HG03095 (cell line): Measurements from ENCODE around the gene NFASC.

ENCODE experiments used
- ATAC-seq: cut with Tn5 transposase; IDR thresholded peaks from one replicate; pipeline ENCODE4 v1.9.1; 2021; ENCODE audit warnings: moderate library complexity; ENCODE audit not compliant: unreplicated experiment

The NFASC gene

DNA sequence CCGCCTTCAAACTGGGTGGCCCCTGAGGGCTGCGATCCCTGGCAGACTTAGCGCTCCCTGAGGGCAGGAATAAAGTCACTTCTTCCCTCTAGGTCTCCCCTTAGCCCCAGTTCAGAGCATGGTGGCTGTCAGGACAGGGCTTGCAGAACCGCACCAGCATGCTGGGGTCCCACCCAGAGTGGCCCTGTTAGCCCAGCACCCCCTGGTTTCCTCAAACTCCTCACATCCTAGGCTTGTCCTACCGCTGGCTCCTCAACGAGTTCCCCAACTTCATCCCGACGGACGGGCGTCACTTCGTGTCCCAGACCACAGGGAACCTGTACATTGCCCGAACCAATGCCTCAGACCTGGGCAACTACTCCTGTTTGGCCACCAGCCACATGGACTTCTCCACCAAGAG, 188.2 kb downstream of the NFASC start:
- no peak for ATAC-seq

- no peak for ATAC-seq
These were observed 189.0 kb downstream of the NFASC start for GRCh38 chr1:205059660-205060059.

- ATAC-seq: no peak
These were observed 190.1 kb downstream of the NFASC start for GRCh38 chr1:205060746-205061145.

GRCh38 chr1:205061227-205061626, 190.6 kb downstream of the NFASC start:
- ATAC-seq: no peak

GRCh38 chr1:205061665-205062069, 191.0 kb downstream of the NFASC start:
- no peak for ATAC-seq

DNA sequence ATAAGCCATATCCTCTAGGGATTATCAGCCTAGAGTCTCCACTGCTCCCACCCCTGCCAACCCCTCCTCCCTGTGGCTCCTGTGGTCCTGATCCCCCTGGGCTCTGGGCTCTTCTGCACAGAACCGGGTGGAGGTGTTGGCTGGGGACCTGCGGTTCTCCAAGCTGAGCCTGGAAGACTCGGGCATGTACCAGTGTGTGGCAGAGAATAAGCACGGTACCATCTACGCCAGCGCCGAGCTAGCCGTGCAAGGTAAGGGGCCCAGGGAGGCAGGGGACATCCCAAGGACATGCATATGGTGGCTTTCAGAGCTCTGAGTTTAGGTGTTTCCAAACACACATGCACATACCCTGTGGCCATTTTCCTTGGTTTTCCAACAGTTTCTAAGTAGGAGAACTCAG, 191.7 kb downstream of the NFASC start:
- ATAC-seq: no peak

DNA sequence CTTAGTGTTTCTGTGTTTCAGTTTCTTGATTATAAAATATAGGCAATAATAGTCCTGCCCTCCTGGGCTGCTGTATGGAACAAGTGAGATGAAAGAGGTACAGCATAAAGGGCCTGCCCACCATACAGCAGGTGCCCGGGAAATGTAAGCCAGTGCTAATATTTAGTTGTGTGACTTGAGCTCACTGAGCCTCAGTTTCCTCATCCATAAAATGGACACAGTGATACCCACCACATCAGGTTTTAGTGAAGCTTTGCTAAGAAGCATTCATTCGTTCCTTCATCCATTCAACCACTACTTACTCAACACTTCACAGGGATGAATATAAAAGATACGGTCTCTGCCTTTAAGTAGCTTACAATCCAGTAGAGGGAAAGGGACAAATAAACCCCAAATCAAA, 192.2 kb downstream of the NFASC start:
- no peak for ATAC-seq

DNA sequence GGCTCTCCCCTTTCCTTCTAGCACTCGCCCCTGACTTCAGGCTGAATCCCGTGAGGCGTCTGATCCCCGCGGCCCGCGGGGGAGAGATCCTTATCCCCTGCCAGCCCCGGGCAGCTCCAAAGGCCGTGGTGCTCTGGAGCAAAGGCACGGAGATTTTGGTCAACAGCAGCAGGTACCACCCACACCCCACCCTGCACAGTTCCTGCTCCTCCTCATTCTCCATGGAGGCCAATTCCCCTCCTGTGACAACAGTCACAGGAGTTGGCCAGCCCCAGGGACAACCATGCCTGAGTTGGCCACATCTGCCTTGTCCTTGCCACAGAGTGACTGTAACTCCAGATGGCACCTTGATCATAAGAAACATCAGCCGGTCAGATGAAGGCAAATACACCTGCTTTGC, 193.6 kb downstream of the NFASC start:
- no peak for ATAC-seq

GRCh38 chr1:205064741-205065316, 194.2 kb downstream of the NFASC start:
- ATAC-seq: no peak

GRCh38 chr1:205065666-205066065, 195.0 kb downstream of the NFASC start:
- ATAC-seq: no peak

DNA sequence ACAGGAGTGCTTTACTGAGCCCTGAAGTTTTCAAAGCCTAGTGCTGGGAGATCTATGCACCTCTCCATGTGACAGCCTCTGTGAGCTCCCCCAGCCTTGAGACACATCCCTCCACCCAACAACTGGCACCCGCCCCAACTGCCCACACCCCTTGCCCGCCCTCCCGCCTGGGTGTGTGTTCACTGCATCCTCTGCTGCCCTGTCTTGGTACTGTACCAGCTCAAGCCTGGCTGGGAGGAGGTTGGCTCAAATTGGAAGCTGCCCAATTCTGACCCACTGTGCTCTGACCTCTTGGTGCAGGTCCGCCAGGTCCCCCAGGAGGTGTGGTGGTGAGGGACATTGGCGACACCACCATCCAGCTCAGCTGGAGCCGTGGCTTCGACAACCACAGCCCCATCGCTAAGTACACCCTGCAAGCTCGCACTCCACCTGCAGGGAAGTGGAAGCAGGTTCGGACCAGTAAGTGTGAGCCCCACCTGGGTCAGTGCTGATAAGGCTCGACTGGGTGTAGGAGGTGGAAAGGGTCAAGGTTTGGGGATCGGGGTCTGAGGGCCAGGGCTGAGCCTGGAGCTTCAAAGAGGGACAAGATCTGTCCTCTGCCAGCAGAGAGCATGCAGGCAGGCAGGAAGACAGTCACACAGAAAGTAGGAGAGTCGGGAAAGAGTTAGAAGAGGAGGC, 195.6 kb downstream of the NFASC start:
- no peak for ATAC-seq

- ATAC-seq: no peak
These were observed 196.4 kb downstream of the NFASC start for GRCh38 chr1:205067031-205067430.

- no peak for ATAC-seq
These were observed 197.3 kb downstream of the NFASC start for GRCh38 chr1:205068001-205068400.

GRCh38 chr1:205068457-205069040, 197.9 kb downstream of the NFASC start:
- ATAC-seq: no peak

DNA sequence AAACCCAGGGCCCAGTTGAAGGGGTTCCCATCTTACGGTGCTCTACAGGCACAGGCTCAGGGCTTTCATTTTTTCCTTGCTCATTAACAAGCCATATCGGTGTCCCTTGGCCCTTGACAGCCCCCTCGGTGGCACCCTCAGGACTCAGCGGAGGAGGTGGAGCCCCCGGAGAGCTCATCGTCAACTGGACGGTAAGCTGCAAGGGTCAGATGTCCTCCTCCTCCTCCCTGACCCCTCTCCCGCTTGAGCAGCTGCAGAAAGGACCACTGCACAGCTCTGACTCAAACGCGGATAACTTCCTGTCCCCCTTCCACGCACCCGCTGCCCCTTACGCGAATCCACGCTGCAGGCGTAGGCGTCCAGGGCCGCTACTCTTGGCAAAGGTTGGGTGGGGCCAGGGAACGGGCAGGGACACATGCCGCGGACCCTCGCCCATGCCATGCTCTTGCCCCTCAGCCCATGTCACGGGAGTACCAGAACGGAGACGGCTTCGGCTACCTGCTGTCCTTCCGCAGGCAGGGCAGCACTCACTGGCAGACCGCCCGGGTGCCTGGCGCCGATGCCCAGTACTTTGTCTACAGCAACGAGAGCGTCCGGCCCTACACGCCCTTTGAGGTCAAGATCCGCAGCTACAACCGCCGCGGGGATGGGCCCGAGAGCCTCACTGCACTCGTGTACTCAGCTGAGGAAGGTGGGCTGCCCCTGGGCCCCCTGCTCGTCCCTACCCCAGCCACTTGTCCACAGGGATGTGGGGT, 198.9 kb downstream of the NFASC start:
- ATAC-seq: no peak

GRCh38 chr1:205071028-205071409, 200.4 kb downstream of the NFASC start:
- no peak for ATAC-seq

- no peak for ATAC-seq
These were observed 201.1 kb downstream of the NFASC start for GRCh38 chr1:205071801-205072200.

DNA sequence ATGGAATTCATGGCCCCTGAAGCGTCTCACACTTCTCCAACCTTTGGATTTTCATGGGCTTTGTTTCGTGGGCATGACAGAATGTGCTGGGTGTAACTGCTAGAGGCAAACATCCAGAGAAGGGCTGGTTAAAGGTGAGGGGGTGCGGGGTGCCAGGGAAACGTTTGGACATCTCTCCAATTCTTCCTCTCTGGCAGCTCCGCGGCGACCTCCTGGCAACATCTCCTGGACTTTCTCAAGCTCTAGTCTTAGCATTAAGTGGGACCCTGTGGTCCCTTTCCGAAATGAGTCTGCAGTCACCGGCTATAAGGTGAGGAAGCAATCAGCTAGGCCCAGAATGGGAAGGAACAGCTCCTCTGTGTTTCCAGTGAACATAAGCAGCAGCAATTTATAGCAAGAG, 201.6 kb downstream of the NFASC start:
- ATAC-seq: no peak
